ENCODE measurements around the gene BCL2.

BCL2 gene

DNA sequence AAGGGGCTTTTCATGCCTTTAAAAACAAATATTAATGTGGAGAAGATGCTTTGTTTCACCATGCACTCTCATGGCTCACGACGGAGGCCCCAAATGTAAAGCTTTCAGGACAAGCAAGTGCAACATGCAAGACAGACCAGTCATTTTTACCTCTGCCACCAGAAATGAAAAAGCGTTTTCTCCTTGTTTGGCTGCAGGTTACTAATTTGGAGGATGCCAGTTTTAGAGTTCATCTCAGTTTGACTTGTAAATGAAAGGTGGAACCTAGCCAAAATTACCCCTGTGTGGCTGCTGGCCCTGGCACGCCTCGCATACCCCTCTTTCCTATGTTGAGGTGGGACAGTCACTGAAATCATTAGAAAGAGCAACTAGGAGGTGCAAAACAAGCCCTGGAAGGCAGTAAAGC lies 138.6 kb downstream of the BCL2 start:
- TF ChIP-seq, protein P1, sequence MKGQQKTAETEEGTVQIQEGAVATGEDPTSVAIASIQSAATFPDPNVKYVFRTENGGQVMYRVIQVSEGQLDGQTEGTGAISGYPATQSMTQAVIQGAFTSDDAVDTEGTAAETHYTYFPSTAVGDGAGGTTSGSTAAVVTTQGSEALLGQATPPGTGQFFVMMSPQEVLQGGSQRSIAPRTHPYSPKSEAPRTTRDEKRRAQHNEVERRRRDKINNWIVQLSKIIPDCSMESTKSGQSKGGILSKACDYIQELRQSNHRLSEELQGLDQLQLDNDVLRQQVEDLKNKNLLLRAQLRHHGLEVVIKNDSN (IDR thresholded peaks at IDR 0.05): no peak
- TF ChIP-seq ZBTB7A (IDR thresholded peaks at IDR 0.05; ENCODE audit: low read depth): no peak
- TF ChIP-seq TEAD4 (IDR thresholded peaks at IDR 0.05): no peak
- TF ChIP-seq CEBPB (IDR thresholded peaks at IDR 0.05): no peak
- no peak for TF ChIP-seq FOXM1 (IDR thresholded peaks at IDR 0.05; ENCODE audit: borderline replicate concordance, low read depth)
- TF ChIP-seq EP300 (IDR thresholded peaks at IDR 0.05; ENCODE audit: borderline replicate concordance): no peak
- TF ChIP-seq RAD21 (IDR thresholded peaks at IDR 0.05; ENCODE audit: low read depth): no peak
- no peak for TF ChIP-seq CREB1 (IDR thresholded peaks at IDR 0.05; ENCODE audit: low read depth)
- no peak for TF ChIP-seq YY1 (IDR thresholded peaks at IDR 0.05; ENCODE audit: low read depth)
- TF ChIP-seq, protein P2, sequence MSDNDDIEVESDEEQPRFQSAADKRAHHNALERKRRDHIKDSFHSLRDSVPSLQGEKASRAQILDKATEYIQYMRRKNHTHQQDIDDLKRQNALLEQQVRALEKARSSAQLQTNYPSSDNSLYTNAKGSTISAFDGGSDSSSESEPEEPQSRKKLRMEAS (IDR thresholded peaks at IDR 0.05): no peak

DNA sequence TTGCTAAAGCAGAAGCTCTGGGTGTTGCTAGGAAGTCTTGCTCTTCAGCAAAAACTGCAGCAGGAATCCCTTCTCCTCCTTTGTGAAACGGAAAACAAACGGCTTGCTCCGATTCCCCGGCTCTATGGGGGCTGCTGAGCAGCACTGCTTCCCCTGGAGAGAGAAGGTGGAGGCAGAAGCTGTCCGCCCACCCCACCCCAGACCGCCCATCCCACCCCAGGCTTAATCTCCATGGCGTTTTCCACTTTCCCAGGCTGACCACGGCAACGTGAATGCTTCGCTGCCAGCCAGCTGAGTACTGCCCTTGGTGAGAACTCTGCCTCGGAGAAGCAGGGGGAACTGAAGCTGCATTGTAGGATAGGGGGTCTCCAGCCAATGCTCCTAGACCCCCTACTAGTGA lies 139.2 kb downstream of the BCL2 start:
- TF ChIP-seq CREB1 (IDR thresholded peaks at IDR 0.05; ENCODE audit: low read depth): no peak
- no peak for TF ChIP-seq TCF12 (IDR thresholded peaks at IDR 0.05; ENCODE audit: low read depth)
- TF ChIP-seq, protein P1 (IDR thresholded peaks at IDR 0.05): no peak
- TF ChIP-seq, protein P2 (IDR thresholded peaks at IDR 0.05): no peak
- TF ChIP-seq, protein P3, sequence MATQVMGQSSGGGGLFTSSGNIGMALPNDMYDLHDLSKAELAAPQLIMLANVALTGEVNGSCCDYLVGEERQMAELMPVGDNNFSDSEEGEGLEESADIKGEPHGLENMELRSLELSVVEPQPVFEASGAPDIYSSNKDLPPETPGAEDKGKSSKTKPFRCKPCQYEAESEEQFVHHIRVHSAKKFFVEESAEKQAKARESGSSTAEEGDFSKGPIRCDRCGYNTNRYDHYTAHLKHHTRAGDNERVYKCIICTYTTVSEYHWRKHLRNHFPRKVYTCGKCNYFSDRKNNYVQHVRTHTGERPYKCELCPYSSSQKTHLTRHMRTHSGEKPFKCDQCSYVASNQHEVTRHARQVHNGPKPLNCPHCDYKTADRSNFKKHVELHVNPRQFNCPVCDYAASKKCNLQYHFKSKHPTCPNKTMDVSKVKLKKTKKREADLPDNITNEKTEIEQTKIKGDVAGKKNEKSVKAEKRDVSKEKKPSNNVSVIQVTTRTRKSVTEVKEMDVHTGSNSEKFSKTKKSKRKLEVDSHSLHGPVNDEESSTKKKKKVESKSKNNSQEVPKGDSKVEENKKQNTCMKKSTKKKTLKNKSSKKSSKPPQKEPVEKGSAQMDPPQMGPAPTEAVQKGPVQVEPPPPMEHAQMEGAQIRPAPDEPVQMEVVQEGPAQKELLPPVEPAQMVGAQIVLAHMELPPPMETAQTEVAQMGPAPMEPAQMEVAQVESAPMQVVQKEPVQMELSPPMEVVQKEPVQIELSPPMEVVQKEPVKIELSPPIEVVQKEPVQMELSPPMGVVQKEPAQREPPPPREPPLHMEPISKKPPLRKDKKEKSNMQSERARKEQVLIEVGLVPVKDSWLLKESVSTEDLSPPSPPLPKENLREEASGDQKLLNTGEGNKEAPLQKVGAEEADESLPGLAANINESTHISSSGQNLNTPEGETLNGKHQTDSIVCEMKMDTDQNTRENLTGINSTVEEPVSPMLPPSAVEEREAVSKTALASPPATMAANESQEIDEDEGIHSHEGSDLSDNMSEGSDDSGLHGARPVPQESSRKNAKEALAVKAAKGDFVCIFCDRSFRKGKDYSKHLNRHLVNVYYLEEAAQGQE (IDR thresholded peaks at IDR 0.05; ENCODE audit: low read depth): no peak
- TF ChIP-seq RAD21 (IDR thresholded peaks at IDR 0.05; ENCODE audit: low read depth): no peak
- no peak for TF ChIP-seq NFIC (IDR thresholded peaks at IDR 0.05)
- TF ChIP-seq FOXM1 (IDR thresholded peaks at IDR 0.05; ENCODE audit: borderline replicate concordance, low read depth): no peak
- TF ChIP-seq EGR1 (IDR thresholded peaks at IDR 0.05): no peak
- TF ChIP-seq ZBTB7A (IDR thresholded peaks at IDR 0.05; ENCODE audit: low read depth): no peak
- no peak for TF ChIP-seq TEAD4 (IDR thresholded peaks at IDR 0.05)

DNA sequence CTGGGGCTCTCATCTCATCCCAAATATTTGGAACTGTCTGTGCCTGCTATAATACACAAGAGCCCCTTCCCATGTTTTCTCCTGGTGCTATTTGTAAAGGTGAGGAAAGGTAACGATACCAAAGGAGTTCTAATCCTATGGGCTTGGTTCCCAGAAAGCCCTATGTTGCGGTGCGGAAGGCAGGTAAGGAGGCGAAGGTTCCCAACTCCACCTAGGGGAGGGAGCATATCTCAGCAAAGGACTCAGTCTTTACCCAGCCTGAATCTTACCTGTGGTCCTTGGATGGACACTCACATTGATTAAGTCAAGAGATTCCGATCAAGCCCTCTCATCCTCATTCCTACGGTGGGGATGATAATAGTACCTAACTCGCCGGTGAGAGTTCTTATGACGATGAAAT lies 140.1 kb downstream of the BCL2 start:
- no peak for TF ChIP-seq ZBTB7A (IDR thresholded peaks at IDR 0.05; ENCODE audit: low read depth)
- TF ChIP-seq TAF1 (IDR thresholded peaks at IDR 0.05; ENCODE audit: low read depth): no peak
- no peak for TF ChIP-seq FOXM1 (IDR thresholded peaks at IDR 0.05; ENCODE audit: borderline replicate concordance, low read depth)
- TF ChIP-seq, protein P2 (IDR thresholded peaks at IDR 0.05): no peak
- no peak for TF ChIP-seq TCF12 (IDR thresholded peaks at IDR 0.05; ENCODE audit: low read depth)
- TF ChIP-seq, protein P3 (IDR thresholded peaks at IDR 0.05; ENCODE audit: low read depth): no peak
- TF ChIP-seq, protein P1 (IDR thresholded peaks at IDR 0.05): no peak
- no peak for TF ChIP-seq CREB1 (IDR thresholded peaks at IDR 0.05; ENCODE audit: low read depth)

DNA sequence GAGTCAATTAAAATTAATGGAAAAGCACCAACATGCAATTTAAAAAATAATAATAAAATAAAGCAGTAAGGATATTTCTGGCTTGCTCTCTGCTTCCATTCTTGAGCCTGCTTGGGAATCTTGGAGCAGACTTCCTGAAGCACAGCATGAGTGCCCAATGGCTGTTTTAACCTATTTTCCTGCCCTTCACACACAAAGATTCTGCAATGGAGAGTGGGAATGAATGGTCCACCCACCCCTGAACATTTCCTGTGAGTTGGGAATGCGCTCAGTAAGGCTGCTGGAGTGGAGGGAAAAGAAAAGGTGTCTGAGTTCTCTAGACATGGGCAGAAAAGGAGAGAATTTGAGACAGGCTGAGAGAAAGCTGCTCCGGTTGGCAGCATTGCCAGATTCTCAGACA lies 140.6 kb downstream of the BCL2 start:
- TF ChIP-seq TEAD4 (IDR thresholded peaks at IDR 0.05) (no peak), ZBTB7A (IDR thresholded peaks at IDR 0.05; ENCODE audit: low read depth) (no peak), TCF12 (IDR thresholded peaks at IDR 0.05; ENCODE audit: low read depth) (no peak), FOXM1 (IDR thresholded peaks at IDR 0.05; ENCODE audit: borderline replicate concordance, low read depth) (no peak), CEBPB (IDR thresholded peaks at IDR 0.05) (no peak), RAD21 (IDR thresholded peaks at IDR 0.05; ENCODE audit: low read depth) (no peak), EGR1 (IDR thresholded peaks at IDR 0.05) (no peak), NFIC (IDR thresholded peaks at IDR 0.05) (no peak), TAF1 (IDR thresholded peaks at IDR 0.05; ENCODE audit: low read depth) (no peak), YY1 (IDR thresholded peaks at IDR 0.05; ENCODE audit: low read depth) (no peak), EP300 (IDR thresholded peaks at IDR 0.05; ENCODE audit: borderline replicate concordance) (no peak), CREB1 (IDR thresholded peaks at IDR 0.05; ENCODE audit: low read depth) (no peak)
- TF ChIP-seq, protein P1 (IDR thresholded peaks at IDR 0.05): no peak
- TF ChIP-seq, protein P2 (IDR thresholded peaks at IDR 0.05): no peak
- TF ChIP-seq, protein P3 (IDR thresholded peaks at IDR 0.05; ENCODE audit: low read depth): no peak

Data from Ishikawa (cell line).